Adrenal gland (tissue), 12 donors: ENCODE measurements around the gene M1AP. TPM values are rescaled to one million over a fixed set of nuclear protein-coding genes. Genes with fewer than 3 reads are reported as not detected.

Experiments used
- DNase-seq, 7 donors: peaks; one replicate each; pipeline ENCODE4 v3.0.0-alpha.2; 2019 to 2020
- H3K27ac ChIP-seq, 5 donors: fragments of 200-600 bp; sonication (generic) in 4 of 5; 1 replicate in 3 of 5; 2 replicates in 2 of 5; pipeline versions ENCODE4 v1.5.1 to v1.8.0; 2016 to 2020; ENCODE audit warnings: mild to moderate bottlenecking in 1 of 5
- H3K27me3 ChIP-seq: fragments of 200-600 bp; 2 replicates; pipeline ENCODE4 v1.8.0; 2021
- H3K36me3 ChIP-seq, 2 donors: fragments of 200-600 bp; replicated peaks in 1 of 2; 1 replicate in 1 of 2; 2 replicates in 1 of 2; pipeline versions ENCODE4 v1.5.1 to v1.8.0; 2018 to 2022
- H3K4me1 ChIP-seq, 2 donors: fragments of 200-600 bp; replicated peaks in 1 of 2; 1 replicate in 1 of 2; 2 replicates in 1 of 2; pipeline versions ENCODE4 v1.5.1 to v1.8.0; 2018 to 2021
- H3K4me3 ChIP-seq, 4 donors: fragments of 200-600 bp; sonication (generic) in 3 of 4; one replicate each; pipeline ENCODE4 v1.5.1; 2016 to 2018
- H3K9me3 ChIP-seq, 3 donors: fragments of 200-600 bp; sonication (generic) in 1 of 3; replicated peaks in 1 of 3; 1 replicate in 2 of 3; 2 replicates in 1 of 3; pipeline versions ENCODE4 v1.5.1 to v1.8.0; 2016 to 2021
- CTCF ChIP-seq, 6 experiments: fragments of 450-650 bp in 4 of 6; fragments of 200-600 bp in 2 of 6; sonication (generic) in 1 of 6; IDR thresholded peaks; 1 replicate in 5 of 6; 2 replicates in 1 of 6; pipeline versions ENCODE4 v1.5.1 to v1.8.0; 2016 to 2021; ENCODE audit warnings: antibody characterized with exemption in 6 of 6, mild to moderate bottlenecking in 2 of 6, moderate library complexity in 1 of 6
- POLR2A ChIP-seq, 2 donors: fragments of 450-650 bp; IDR thresholded peaks; one replicate each; pipeline ENCODE4 v1.6.1; 2017; ENCODE audit warnings: antibody characterized with exemption in 2 of 2, mild to moderate bottlenecking in 2 of 2, moderate library complexity in 1 of 2
- WGBS, 4 donors: extraction: QIAGEN DNeasy Blood & Tissue Kit in 2 of 4; methylation state at CpG; one replicate each; pipeline versions ENCODE4 v1.1.5 to v1.1.7; 2013 to 2017; 5-methylcytosine and 5-hydroxymethylcytosine counted together
- intact Hi-C, 2 donors: fragments of 100-400 bp; cut with DNase I; formaldehyde crosslinking; loops; one replicate each; pipeline versions ENCODE4 v1.14.1 to v1.15.0; 2022 to 2023
- polyA plus RNA-seq, 3 donors: library from polyadenylated mRNA; stranded (reverse); fragments of 200-250 nt in 2 of 3; fragments of 350-450 nt in 1 of 3; fragmentation: Illumina TruSeq in 1 of 3; extraction: RNeasy Lipid Tissue Mini Kit (QIAGEN cat#74804) in 1 of 3; gene quantifications; one replicate each; pipeline ENCODE4 v1.2.3, GENCODE V29; 2013 to 2014
- total RNA-seq, 9 donors: library from RNA; depleted of rRNA in 4 of 9; stranded (reverse); fragments of >200 nt in 4 of 9; fragments of 120-200 nt in 1 of 9; fragmentation: NEBNext Ultra II Directional in 1 of 9; extraction: Animal tissue kit (Norgen Biotek cat#: 25700) in 1 of 9; gene quantifications; one replicate each; pipeline versions ENCODE4 v1.1.0 to v1.2.4, GENCODE V29; 2013 to 2023
- donor health status: healthy with polysubstance abuse.
- donor health status: Bipolar disorder and iron deficiency.
- donor health status: DM: yes; HTN: yes; CAD: no.
- donor health status: DM: no; HTN: no; CAD: no.
- donor health status: DM: no; HTN: no; CAD: no.
- donor health status: DM: yes; HTN: yes; CAD: no.

The M1AP gene
- total and polyA plus RNA-seq, 12 donors = 0.47 to 2.2 (median 0.84) TPM; not detected in 1

- peak overlapping the region; percentile 65 to 93 (median 83) for H3K27ac ChIP-seq
- H3K4me3 ChIP-seq = peak overlapping the region; percentile 63 to 87 (median 78)
- H3K36me3 ChIP-seq = peaks cover 0 to 34% of the 10 kb centered on the region in 2 donors
- H3K9me3 ChIP-seq = no peaks in the 10 kb centered on the region
- TF ChIP-seq POLR2A (IDR thresholded peaks at IDR 0.05) (no peak), CTCF (IDR thresholded peaks at IDR 0.05) (no peak)
- peaks cover 11 to 15% of the 10 kb centered on the region in 2 donors for H3K4me1 ChIP-seq
- WGBS, 4 donors = 15 to 26% (median 20%) methylated on average over 18 to 29 of the region's 29 CpGs
- H3K27me3 ChIP-seq = no peaks in the 10 kb centered on the region
- intact Hi-C loops = loop anchor here (2.0 to 5.0 kb wide), 2 partner anchors 22 to 41 kb away; partner anchors contain the start of gene PCGF1 (in 1 of the 2)
- no peak for DNase-seq
Observed at GRCh38 chr2:74528600-74529356, 119.4 kb downstream of the M1AP start.

DNA sequence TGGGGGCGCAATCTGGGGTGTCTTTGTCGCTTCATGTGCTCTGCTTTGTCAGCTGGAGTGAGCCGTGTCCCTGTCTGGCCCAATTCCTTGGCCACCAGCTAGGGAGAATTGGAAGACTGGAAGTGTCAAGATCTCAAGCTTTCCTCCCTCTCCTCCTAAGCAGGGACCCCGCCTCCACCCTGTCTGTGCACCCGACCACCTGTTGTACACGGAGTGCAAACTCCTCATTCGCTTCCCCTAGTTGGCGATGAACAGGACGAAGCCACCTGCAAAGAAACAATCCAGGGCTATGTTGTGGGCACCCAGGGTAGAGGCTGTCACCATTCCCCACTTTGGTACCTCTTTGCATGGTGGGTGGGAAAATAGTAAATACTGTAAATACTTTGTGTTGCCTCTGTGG is 120.4 kb downstream of the M1AP start:
- intact Hi-C loops = loop anchor here (2.0 to 5.0 kb wide), 2 partner anchors 21 to 40 kb away; partner anchors contain the start of gene PCGF1 (in 1 of the 2)
- H3K4me1 ChIP-seq = peaks cover 11 to 15% of the 10 kb centered on the region in 2 donors
- TF ChIP-seq POLR2A (IDR thresholded peaks at IDR 0.05) = no peak
- TF ChIP-seq CTCF (IDR thresholded peaks at IDR 0.05) = no peak
- H3K27me3 ChIP-seq = no peaks in the 10 kb centered on the region
- H3K36me3 ChIP-seq = peaks cover 0 to 26% of the 10 kb centered on the region in 2 donors
- no peak overlapping the region for H3K4me3 ChIP-seq
- WGBS, 4 donors = 92 to 98% (median 94%) methylated on average over 9 of the region's 9 CpGs
- no peak overlapping the region for H3K27ac ChIP-seq
- no peak for DNase-seq
- H3K9me3 ChIP-seq = no peaks in the 10 kb centered on the region

GRCh38 chr2:74526649-74527230 is 121.4 kb downstream of the M1AP start:
- TF ChIP-seq POLR2A (IDR thresholded peaks at IDR 0.05) (no peak), CTCF (IDR thresholded peaks at IDR 0.05) (no peak)
- 96 to 99% (median 97%) methylated on average over 11 of the region's 11 CpGs for WGBS, 4 donors
- no peaks in the 10 kb centered on the region for H3K9me3 ChIP-seq
- intact Hi-C loops = loop anchor here in 1 of 2 donors (5.0 kb wide), 1 partner anchor 39 kb away; no protein-coding TSS in a partner anchor
- no peak overlapping the region for H3K4me3 ChIP-seq
- peaks cover 0 to 21% of the 10 kb centered on the region in 2 donors for H3K36me3 ChIP-seq
- DNase-seq = no peak
- no peaks in the 10 kb centered on the region for H3K27me3 ChIP-seq
- H3K4me1 ChIP-seq = peaks cover 11 to 15% of the 10 kb centered on the region in 2 donors
- no peak overlapping the region for H3K27ac ChIP-seq
